WTC11 (cell line): Measurements from ENCODE around the gene CHRNG. TPM values are rescaled to one million over a fixed set of nuclear protein-coding genes. Genes with fewer than 3 reads are reported as not detected.

Experiments used
- ATAC-seq: fragments of 200-7000 bp; cut with Tn5 transposase; 2 replicates; pipeline ENCODE4 v1.10.0; 2021; ENCODE audit warnings: mild to moderate bottlenecking, moderate library complexity
- CTCF ChIA-PET: fragments of 300-600 bp; sonication (Branson Sonifier 250); formaldehyde crosslinking; loops from one replicate; lab custom pipeline; 2021; ENCODE audit warnings: antibody characterized with exemption; lab: Charles Lee
- POLR2A ChIA-PET: fragments of 350-600 bp; sonication (Branson Sonifier 250); formaldehyde crosslinking; loops from one replicate; lab custom pipeline; 2021; ENCODE audit warnings: antibody characterized with exemption; lab: Charles Lee
- DNase-seq: peaks from one replicate; pipeline ENCODE4 v3.0.0; 2021; ENCODE audit warnings: low spot score
- H3K27ac Mint-ChIP-seq: 2 replicates; pipeline ENCODE4 v1.8.0; 2021; ENCODE audit warnings: mixed read lengths
- H3K27me3 Mint-ChIP-seq: 2 replicates; pipeline ENCODE4 v1.8.0; 2021; ENCODE audit warnings: low read depth, mild to moderate bottlenecking, moderate library complexity, mixed read lengths
- H3K36me3 Mint-ChIP-seq: 2 replicates; pipeline ENCODE4 v1.8.0; 2021; ENCODE audit warnings: mixed read lengths
- H3K4me1 Mint-ChIP-seq: 2 replicates; pipeline ENCODE4 v1.8.0; 2022; ENCODE audit warnings: mixed read lengths
- H3K4me3 Mint-ChIP-seq: 2 replicates; pipeline ENCODE4 v1.8.0; 2021; ENCODE audit warnings: mild to moderate bottlenecking, moderate library complexity, mixed read lengths
- H3K9me3 Mint-ChIP-seq: 2 replicates; pipeline ENCODE4 v1.8.0; 2021; ENCODE audit warnings: mixed read lengths
- ATF6 ChIP-seq: sonication (generic); formaldehyde crosslinking; IDR thresholded peaks from 2 replicates; pipeline ENCODE4 v1.8.1; 2023; ENCODE audit warnings: mild to moderate bottlenecking, missing genetic modification reagents
- CBFB ChIP-seq: sonication (generic); formaldehyde crosslinking; IDR thresholded peaks from 2 replicates; pipeline ENCODE4 v1.8.1; 2022; ENCODE audit warnings: mild to moderate bottlenecking, low read depth, missing genetic modification reagents
- CREM ChIP-seq: sonication (generic); formaldehyde crosslinking; IDR thresholded peaks from 2 replicates; pipeline ENCODE4 v1.8.1; 2022; ENCODE audit warnings: mild to moderate bottlenecking, missing genetic modification reagents, moderate library complexity
- E2F1 ChIP-seq: sonication (generic); formaldehyde crosslinking; IDR thresholded peaks from 2 replicates; pipeline ENCODE4 v1.8.0; 2022; ENCODE audit warnings: mild to moderate bottlenecking, missing genetic modification reagents
- ETV6 ChIP-seq: sonication (generic); formaldehyde crosslinking; IDR thresholded peaks from 2 replicates; pipeline ENCODE4 v1.8.1; 2022; ENCODE audit warnings: mild to moderate bottlenecking, missing genetic modification reagents
- FOXP4 ChIP-seq: sonication (generic); formaldehyde crosslinking; IDR thresholded peaks from 2 replicates; pipeline ENCODE4 v1.8.0; 2022; ENCODE audit warnings: mild to moderate bottlenecking, missing genetic modification reagents
- GTF2I ChIP-seq: fragments of 250-450 bp; sonication (Bioruptor Pico); conservative IDR thresholded peaks from 2 replicates; pipeline ENCODE4 v1.4.0; 2021; ENCODE audit warnings: mild to moderate bottlenecking
- IRF1 ChIP-seq: sonication (generic); formaldehyde crosslinking; IDR thresholded peaks from 2 replicates; pipeline ENCODE4 v1.8.0; 2023; ENCODE audit warnings: missing genetic modification reagents
- KAT7 ChIP-seq: sonication (generic); formaldehyde crosslinking; IDR thresholded peaks from 2 replicates; pipeline ENCODE4 v1.8.1; 2023; ENCODE audit warnings: missing genetic modification reagents, mild to moderate bottlenecking, borderline replicate concordance
- MXD4 ChIP-seq: fragments of 250-450 bp; sonication (Bioruptor Pico); IDR thresholded peaks from 2 replicates; pipeline ENCODE4 v1.8.0; 2021; ENCODE audit warnings: mild to moderate bottlenecking, moderate library complexity, borderline replicate concordance
- NR3C1 ChIP-seq: sonication (generic); formaldehyde crosslinking; conservative IDR thresholded peaks from 2 replicates; pipeline ENCODE4 v1.8.1; 2023; ENCODE audit warnings: low read depth, mild to moderate bottlenecking, missing genetic modification reagents
- TCF7 ChIP-seq: sonication (generic); formaldehyde crosslinking; IDR thresholded peaks from 2 replicates; pipeline ENCODE4 v1.8.0; 2022; ENCODE audit warnings: mild to moderate bottlenecking, low read depth, missing genetic modification reagents, moderate library complexity
- ZNF219 ChIP-seq: sonication (generic); formaldehyde crosslinking; IDR thresholded peaks from 2 replicates; pipeline ENCODE4 v1.8.0; 2023; ENCODE audit warnings: missing genetic modification reagents, mild to moderate bottlenecking, borderline replicate concordance
- ZNF232 ChIP-seq: sonication (generic); formaldehyde crosslinking; IDR thresholded peaks from 2 replicates; pipeline ENCODE4 v1.8.0; 2022; ENCODE audit warnings: mild to moderate bottlenecking, missing genetic modification reagents
- ZNF263 ChIP-seq: sonication (generic); formaldehyde crosslinking; IDR thresholded peaks from 2 replicates; pipeline ENCODE4 v1.8.1; 2022; ENCODE audit warnings: low read depth, mild to moderate bottlenecking, moderate library complexity, missing genetic modification reagents
- total RNA-seq: library from RNA; stranded (reverse); gene quantifications from 3 replicates; pipeline ENCODE4 v1.2.3, GENCODE V29; 2021
- TF ChIP-seq, protein P1 (sequence below): sonication (generic); formaldehyde crosslinking; IDR thresholded peaks from 2 replicates; pipeline ENCODE4 v1.8.1; 2023; ENCODE audit warnings: mild to moderate bottlenecking, missing genetic modification reagents, moderate library complexity
- TF ChIP-seq, protein P2 (sequence below): sonication (generic); formaldehyde crosslinking; IDR thresholded peaks from 2 replicates; pipeline ENCODE4 v1.8.1; 2023; ENCODE audit warnings: mild to moderate bottlenecking, missing genetic modification reagents, moderate library complexity
- TF ChIP-seq, protein P3 (sequence below): fragments of 250-450 bp; sonication (Bioruptor Pico); IDR thresholded peaks from 2 replicates; pipeline ENCODE4 v1.9.0; 2021; ENCODE audit warnings: mild to moderate bottlenecking

Gene CHRNG
- total RNA-seq, 1 experiment from 2014 or later: 0.20 TPM

DNA sequence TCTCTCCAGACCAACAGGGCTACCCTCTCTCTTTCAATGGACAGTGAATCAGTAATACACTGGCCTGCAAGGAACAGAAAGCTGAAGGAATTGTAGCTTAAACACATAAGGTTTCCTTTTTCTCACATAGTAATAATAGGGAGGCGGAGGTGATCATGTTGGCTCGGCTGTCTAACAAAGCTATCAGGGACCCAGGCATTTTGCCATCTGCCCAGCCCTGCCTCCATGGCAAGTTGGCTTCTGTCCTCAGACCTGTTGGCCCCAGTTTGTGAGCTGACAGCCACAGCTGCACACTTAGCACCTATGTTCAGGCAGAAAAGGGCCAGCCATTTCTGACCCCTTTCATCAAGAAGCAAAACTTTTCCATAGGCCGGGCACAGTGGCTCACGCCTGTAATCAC lies 2.0 kb upstream of the CHRNG start (continued):
- TF ChIP-seq E2F1 (CRISPR knock-in tag) (no peak), MXD4 (CRISPR knock-in tag) (no peak)
- TF ChIP-seq, protein P1, sequence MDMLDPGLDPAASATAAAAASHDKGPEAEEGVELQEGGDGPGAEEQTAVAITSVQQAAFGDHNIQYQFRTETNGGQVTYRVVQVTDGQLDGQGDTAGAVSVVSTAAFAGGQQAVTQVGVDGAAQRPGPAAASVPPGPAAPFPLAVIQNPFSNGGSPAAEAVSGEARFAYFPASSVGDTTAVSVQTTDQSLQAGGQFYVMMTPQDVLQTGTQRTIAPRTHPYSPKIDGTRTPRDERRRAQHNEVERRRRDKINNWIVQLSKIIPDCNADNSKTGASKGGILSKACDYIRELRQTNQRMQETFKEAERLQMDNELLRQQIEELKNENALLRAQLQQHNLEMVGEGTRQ: no peak
- TF ChIP-seq, all 79 proteins: peak for 0

GRCh38 chr2:232538671-232539070 lies 821 bp upstream of the CHRNG start:
- ATAC-seq: no peak
- POLR2A ChIA-PET: interaction anchor here (0.6 to 0.8 kb wide), 2 partner anchors 12 to 80 kb away, joined by 4 read pairs; partner anchors contain the start of gene CHRND
- Mint-ChIP-seq H3K27me3 (peaks cover 15% of the 10 kb centered on the region), H3K36me3 (peaks cover 4% of the 10 kb centered on the region; the same call in 1 of the 2 replicates), H3K9me3 (peaks cover 11% of the 10 kb centered on the region), H3K4me3 (no peak overlapping the region), H3K4me1 (peaks cover 25% of the 10 kb centered on the region), H3K27ac (no peak overlapping the region)
- no peak for DNase-seq
- CTCF ChIA-PET: interaction anchor here (0.6 to 4.1 kb wide), 11 partner anchors 12 to 212 kb away, joined by 3 to 42 read pairs (median 3); partner anchors contain the start of genes CHRND, EIF4E2, PRSS56 and TIGD1
- TF ChIP-seq CREM (CRISPR knock-in tag) (no peak), ETV6 (CRISPR knock-in tag) (peak; percentile 80), ZNF219 (no peak)

DNA sequence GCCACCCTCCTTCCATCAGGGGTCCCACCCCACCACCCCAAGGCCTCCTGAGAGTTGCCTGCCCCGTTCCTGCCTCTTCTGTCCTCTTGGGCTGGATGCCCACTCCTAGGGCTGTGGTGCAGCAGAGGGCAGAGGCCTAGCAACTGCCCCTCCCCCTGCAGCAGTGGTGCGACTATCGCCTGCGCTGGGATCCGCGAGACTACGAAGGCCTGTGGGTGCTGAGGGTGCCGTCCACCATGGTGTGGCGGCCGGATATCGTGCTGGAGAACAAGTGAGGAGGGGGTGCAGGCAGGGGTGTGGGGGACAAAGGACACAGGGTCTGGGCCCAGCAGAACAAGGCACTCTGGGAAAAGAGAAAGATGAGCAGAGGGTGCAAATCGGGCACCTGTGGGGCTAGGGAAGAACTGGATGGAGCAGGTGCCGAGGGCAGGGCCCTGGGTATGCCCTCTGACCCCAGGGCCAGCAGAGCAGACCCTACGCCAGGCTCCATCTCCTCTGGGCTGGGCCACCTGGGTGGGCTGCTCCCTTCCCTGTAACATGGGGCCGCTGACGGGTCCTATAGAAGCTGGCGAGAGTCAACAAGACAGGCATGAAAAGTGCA lies 1.0 kb downstream of the CHRNG start:
- ChIA-PET CTCF (interaction anchor here (1.1 to 4.1 kb wide), 2 partner anchors 19 to 32 kb away, joined by 3 to 42 read pairs; partner anchors contain the start of gene PRSS56), POLR2A (interaction anchor here (0.8 kb wide), 1 partner anchor 494 kb away, joined by 4 read pairs; no protein-coding TSS in a partner anchor)
- H3K27me3 Mint-ChIP-seq: peaks cover 15% of the 10 kb centered on the region
- ATAC-seq: no peak
- DNase-seq: no peak
- H3K36me3 Mint-ChIP-seq: peaks cover 4% of the 10 kb centered on the region; the same call in 1 of the 2 replicates
- peaks cover 11% of the 10 kb centered on the region for H3K9me3 Mint-ChIP-seq
- no peak overlapping the region for H3K4me3 Mint-ChIP-seq
- no peak overlapping the region for H3K27ac Mint-ChIP-seq
- peaks cover 21% of the 10 kb centered on the region for H3K4me1 Mint-ChIP-seq
- TF ChIP-seq KAT7 (CRISPR knock-in tag) (no peak), NR3C1 (no peak), E2F1 (CRISPR knock-in tag) (no peak), CREM (CRISPR knock-in tag) (no peak), CBFB (no peak), TCF7 (CRISPR knock-in tag) (no peak), ATF6 (CRISPR knock-in tag) (no peak), FOXP4 (CRISPR knock-in tag) (no peak), GTF2I (CRISPR knock-in tag) (no peak), IRF1 (CRISPR knock-in tag) (no peak), ZNF263 (CRISPR knock-in tag) (no peak), ZNF232 (CRISPR knock-in tag) (no peak)
- TF ChIP-seq, protein P2, sequence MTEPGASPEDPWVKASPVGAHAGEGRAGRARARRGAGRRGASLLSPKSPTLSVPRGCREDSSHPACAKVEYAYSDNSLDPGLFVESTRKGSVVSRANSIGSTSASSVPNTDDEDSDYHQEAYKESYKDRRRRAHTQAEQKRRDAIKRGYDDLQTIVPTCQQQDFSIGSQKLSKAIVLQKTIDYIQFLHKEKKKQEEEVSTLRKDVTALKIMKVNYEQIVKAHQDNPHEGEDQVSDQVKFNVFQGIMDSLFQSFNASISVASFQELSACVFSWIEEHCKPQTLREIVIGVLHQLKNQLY (CRISPR knock-in tag): no peak
- TF ChIP-seq, protein P1: no peak
- TF ChIP-seq, protein P3, sequence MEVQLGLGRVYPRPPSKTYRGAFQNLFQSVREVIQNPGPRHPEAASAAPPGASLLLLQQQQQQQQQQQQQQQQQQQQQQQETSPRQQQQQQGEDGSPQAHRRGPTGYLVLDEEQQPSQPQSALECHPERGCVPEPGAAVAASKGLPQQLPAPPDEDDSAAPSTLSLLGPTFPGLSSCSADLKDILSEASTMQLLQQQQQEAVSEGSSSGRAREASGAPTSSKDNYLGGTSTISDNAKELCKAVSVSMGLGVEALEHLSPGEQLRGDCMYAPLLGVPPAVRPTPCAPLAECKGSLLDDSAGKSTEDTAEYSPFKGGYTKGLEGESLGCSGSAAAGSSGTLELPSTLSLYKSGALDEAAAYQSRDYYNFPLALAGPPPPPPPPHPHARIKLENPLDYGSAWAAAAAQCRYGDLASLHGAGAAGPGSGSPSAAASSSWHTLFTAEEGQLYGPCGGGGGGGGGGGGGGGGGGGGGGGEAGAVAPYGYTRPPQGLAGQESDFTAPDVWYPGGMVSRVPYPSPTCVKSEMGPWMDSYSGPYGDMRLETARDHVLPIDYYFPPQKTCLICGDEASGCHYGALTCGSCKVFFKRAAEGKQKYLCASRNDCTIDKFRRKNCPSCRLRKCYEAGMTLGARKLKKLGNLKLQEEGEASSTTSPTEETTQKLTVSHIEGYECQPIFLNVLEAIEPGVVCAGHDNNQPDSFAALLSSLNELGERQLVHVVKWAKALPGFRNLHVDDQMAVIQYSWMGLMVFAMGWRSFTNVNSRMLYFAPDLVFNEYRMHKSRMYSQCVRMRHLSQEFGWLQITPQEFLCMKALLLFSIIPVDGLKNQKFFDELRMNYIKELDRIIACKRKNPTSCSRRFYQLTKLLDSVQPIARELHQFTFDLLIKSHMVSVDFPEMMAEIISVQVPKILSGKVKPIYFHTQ: no peak
